Brain pericyte (primary cell): Measurements from ENCODE around the gene XPNPEP2.

Source experiments
- DNase-seq: peaks from one replicate; pipeline ENCODE4 v3.0.0-alpha.2; 2012; ENCODE audit warnings: low read depth, low spot score

Gene XPNPEP2

GRCh38 chrX:129797251-129797906, 58.6 kb downstream of the XPNPEP2 start:
- DNase-seq: no peak

- no peak for DNase-seq
Observed at GRCh38 chrX:129798456-129798855, 59.7 kb downstream of the XPNPEP2 start.

GRCh38 chrX:129798888-129799287, 60.1 kb downstream of the XPNPEP2 start:
- DNase-seq: no peak

GRCh38 chrX:129800186-129800585, 61.4 kb downstream of the XPNPEP2 start:
- DNase-seq: no peak

GRCh38 chrX:129802863-129803262, 64.1 kb downstream of the XPNPEP2 start:
- DNase-seq: no peak

- no peak for DNase-seq
Observed at GRCh38 chrX:129804806-129805205, 66.0 kb downstream of the XPNPEP2 start.

GRCh38 chrX:129808158-129808828, 69.5 kb downstream of the XPNPEP2 start:
- DNase-seq: no peak

- DNase-seq: no peak
Observed at GRCh38 chrX:129808829-129809796, 70.3 kb downstream of the XPNPEP2 start.

GRCh38 chrX:129813662-129814368, 75.0 kb downstream of the XPNPEP2 start:
- DNase-seq: no peak

- DNase-seq: no peak
Observed at GRCh38 chrX:129818123-129818522, 79.3 kb downstream of the XPNPEP2 start.
